GM12865 (cell line): ENCODE results near the gene ATP8B2.
"Not testable (repeated sequence)": the region's sequence is repeated elsewhere in the genome, so short reads cannot be mapped to it uniquely, and the experiment has no call there.

Experiments used
- DNase-seq: peaks from one replicate; pipeline ENCODE4 v3.0.0; 2010; ENCODE audit warnings: low read depth
- H3K4me3 ChIP-seq: 2 replicates; pipeline ENCODE4 v1.5.1; 2011; ENCODE audit warnings: mild to moderate bottlenecking, low read depth, low read length, control low read depth
- CTCF ChIP-seq: IDR thresholded peaks from 2 replicates; pipeline ENCODE4 v1.5.1; 2011; ENCODE audit warnings: low read length, control low read depth, low read depth, inconsistent platforms; ENCODE audit not compliant: insufficient read depth; ENCODE audit errors: missing control alignments

ATP8B2 gene

GRCh38 chr1:154360288-154360687 lies 35.0 kb downstream of the ATP8B2 start:
- no peak for DNase-seq
- no peak for TF ChIP-seq CTCF
- no peak overlapping the region for H3K4me3 ChIP-seq

GRCh38 chr1:154360881-154361280 lies 35.6 kb downstream of the ATP8B2 start:
- DNase-seq, result not testable (repeated sequence)

GRCh38 chr1:154361357-154361756 lies 36.0 kb downstream of the ATP8B2 start:
- H3K4me3 ChIP-seq, result no peak overlapping the region
- DNase-seq, result no peak
- no peak for TF ChIP-seq CTCF

More at GRCh38 chr1:154360881-154361280, 35.6 kb downstream of the ATP8B2 start:
- H3K4me3 ChIP-seq, result not testable (repeated sequence)

DNA sequence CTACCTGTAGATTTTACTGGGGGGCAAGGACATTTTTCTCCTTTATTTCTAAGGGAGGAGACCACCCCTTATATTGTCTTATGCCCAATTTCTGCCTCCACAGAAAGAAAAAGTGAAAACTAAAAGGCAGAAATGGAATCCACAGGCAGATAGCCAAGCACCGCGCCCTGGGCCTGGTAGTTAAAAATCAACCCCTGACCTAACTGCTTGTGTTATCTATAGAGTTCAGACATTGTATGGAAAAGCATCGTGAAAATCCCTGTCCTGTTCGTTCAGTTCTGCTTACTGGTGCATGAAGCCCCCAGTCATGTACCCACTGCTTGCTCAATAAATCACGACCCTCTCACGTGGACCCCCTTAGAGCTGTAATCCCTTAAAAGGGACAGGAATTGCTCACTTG lies 46.1 kb downstream of the ATP8B2 start:
- TF ChIP-seq CTCF, result no peak
- DNase-seq, result no peak
- H3K4me3 ChIP-seq, result no peak overlapping the region

- DNase-seq, result not testable (repeated sequence)
Observed at GRCh38 chr1:154373777-154374357, 48.5 kb downstream of the ATP8B2 start.

DNA sequence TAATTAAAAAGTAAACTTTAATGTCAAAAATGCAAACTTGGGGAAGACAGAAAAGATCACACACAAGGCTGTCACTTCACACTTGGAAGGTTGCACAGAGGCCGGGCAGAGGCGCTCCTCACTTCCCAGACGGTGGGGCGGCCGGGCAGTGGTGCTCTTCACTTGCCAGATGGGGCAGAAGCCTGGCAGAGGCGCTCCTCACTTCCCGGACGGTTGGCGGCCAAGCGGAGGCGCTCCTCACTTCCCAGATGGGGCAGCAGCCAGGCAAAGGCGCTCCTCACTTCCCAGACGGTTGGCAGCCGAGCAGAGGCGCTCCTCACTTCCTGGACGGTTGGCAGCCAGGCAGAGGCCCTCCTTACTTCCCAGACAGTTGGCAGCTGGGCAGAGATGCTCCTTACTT lies 54.0 kb downstream of the ATP8B2 start:
- DNase-seq, result no peak
- no peak for TF ChIP-seq CTCF

More at GRCh38 chr1:154373777-154374357, 48.5 kb downstream of the ATP8B2 start:
- not testable (repeated sequence) for H3K4me3 ChIP-seq

GRCh38 chr1:154384650-154385489 lies 59.5 kb downstream of the ATP8B2 start:
- no peak for TF ChIP-seq CTCF
- H3K4me3 ChIP-seq, result no peak overlapping the region
- no peak for DNase-seq

More for the DNA sequence above, 54.0 kb downstream of the ATP8B2 start:
- no peak overlapping the region for H3K4me3 ChIP-seq
